Hematopoietic multipotent progenitor cell treated with erythropoietin and hydrocortisone succinate and interleukin-3 and kit ligand, for 8 days (in vitro differentiated cells): ENCODE results near the gene LAMA3.

Source experiments
- DNase-seq: peaks from one replicate; pipeline ENCODE4 v3.0.0-alpha.2; 2015

Gene LAMA3, protein sequence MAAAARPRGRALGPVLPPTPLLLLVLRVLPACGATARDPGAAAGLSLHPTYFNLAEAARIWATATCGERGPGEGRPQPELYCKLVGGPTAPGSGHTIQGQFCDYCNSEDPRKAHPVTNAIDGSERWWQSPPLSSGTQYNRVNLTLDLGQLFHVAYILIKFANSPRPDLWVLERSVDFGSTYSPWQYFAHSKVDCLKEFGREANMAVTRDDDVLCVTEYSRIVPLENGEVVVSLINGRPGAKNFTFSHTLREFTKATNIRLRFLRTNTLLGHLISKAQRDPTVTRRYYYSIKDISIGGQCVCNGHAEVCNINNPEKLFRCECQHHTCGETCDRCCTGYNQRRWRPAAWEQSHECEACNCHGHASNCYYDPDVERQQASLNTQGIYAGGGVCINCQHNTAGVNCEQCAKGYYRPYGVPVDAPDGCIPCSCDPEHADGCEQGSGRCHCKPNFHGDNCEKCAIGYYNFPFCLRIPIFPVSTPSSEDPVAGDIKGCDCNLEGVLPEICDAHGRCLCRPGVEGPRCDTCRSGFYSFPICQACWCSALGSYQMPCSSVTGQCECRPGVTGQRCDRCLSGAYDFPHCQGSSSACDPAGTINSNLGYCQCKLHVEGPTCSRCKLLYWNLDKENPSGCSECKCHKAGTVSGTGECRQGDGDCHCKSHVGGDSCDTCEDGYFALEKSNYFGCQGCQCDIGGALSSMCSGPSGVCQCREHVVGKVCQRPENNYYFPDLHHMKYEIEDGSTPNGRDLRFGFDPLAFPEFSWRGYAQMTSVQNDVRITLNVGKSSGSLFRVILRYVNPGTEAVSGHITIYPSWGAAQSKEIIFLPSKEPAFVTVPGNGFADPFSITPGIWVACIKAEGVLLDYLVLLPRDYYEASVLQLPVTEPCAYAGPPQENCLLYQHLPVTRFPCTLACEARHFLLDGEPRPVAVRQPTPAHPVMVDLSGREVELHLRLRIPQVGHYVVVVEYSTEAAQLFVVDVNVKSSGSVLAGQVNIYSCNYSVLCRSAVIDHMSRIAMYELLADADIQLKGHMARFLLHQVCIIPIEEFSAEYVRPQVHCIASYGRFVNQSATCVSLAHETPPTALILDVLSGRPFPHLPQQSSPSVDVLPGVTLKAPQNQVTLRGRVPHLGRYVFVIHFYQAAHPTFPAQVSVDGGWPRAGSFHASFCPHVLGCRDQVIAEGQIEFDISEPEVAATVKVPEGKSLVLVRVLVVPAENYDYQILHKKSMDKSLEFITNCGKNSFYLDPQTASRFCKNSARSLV (N-terminal part only)

DNA sequence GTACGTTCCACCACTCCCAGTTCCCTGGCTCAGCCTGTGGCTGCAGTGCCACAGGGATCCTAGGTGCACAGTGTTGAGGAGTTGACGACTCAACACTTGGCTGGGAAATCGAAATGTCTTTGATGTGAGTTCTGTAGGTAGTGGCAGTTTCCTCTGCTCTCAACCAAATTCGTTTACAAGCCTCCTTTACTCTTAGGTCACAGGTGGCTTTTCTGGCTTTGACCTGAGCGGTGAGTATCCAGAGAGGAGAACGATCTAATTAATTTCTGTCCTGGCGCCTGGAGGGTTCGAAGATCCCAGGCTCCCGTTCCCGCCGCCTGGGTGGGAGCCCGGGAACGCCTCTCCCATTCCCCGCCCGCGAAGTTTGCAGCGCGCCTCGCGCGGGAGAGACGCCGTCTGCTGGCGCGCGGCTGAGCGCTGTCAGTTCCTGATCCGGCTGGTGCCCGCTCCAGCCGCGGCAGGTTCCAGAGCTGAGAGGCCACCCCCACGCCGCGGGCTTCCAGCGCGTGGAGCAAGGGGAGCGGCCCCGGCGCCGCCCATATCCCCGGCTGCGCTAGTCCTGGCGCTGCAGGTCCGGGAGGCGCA is at the start of gene LAMA3:
Gene LAMA3 (plus strand): TSS at position 423 of the 585 bp plus-strand sequence. CDS start 231 bp downstream, outside the sequence.
- DNase-seq, result peak; percentile 19

- DNase-seq, result no peak
Observed at GRCh38 chr18:23640052-23640451, 49.2 kb upstream of the LAMA3 start.

DNA sequence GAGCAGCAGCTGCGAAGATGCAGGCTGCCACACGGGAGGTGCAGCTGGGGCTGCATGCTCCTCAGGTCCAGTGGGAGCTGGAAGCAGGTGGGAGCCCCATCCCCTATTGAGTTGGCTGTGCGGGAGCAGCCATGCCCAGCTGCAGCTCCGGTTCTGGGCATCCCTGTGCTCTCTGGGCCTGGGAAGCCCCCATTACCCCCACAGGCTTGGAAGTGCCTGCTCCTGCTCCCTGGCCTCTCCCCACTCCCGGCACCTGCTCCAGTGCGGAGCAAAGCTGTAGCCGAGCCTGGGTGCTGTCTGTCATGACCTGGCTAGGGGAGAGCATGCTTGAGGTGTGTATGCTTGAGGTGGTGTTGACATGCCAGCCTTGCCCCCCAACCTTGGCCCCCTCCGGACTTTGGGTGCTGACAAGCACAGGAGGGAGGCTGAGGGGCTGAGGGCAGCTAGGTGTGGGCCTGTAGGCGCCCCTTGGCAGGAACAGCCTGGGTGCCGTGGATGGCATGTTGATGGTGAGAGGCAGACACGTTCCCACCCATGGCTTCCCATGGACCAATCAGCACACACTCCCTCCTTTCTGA is 48.0 kb upstream of the LAMA3 start:
- no peak for DNase-seq

GRCh38 chr18:23641937-23642666 is 47.2 kb upstream of the LAMA3 start:
- no peak for DNase-seq

GRCh38 chr18:23643815-23644490 is 45.3 kb upstream of the LAMA3 start:
- DNase-seq, result no peak

- DNase-seq, result no peak
Observed at GRCh38 chr18:23645568-23646175, 43.6 kb upstream of the LAMA3 start.

DNA sequence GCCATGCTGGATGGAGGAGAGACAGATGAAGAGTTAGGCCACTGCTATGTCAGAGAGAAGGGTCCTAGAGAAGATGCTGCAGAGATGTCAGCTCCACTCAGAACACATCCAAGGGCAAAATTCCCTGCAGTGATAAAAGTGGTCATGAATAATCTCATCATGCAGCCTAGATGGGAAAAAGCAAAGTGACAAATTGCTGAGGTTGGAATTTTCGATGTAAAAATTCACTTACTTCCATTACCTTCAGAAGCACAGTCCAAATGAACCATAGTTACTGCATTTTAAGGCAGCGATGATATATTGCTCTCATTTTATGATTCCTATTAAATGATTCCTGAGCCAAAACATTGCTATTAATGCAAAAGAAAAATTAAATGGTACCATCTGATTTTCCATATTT is 43.0 kb upstream of the LAMA3 start:
- DNase-seq, result no peak

- no peak for DNase-seq
Observed at GRCh38 chr18:23648456-23648855, 40.8 kb upstream of the LAMA3 start.

GRCh38 chr18:23648940-23649607 is 40.2 kb upstream of the LAMA3 start:
- no peak for DNase-seq

- DNase-seq, result no peak
Observed at GRCh38 chr18:23650968-23651927, 38.0 kb upstream of the LAMA3 start.

DNA sequence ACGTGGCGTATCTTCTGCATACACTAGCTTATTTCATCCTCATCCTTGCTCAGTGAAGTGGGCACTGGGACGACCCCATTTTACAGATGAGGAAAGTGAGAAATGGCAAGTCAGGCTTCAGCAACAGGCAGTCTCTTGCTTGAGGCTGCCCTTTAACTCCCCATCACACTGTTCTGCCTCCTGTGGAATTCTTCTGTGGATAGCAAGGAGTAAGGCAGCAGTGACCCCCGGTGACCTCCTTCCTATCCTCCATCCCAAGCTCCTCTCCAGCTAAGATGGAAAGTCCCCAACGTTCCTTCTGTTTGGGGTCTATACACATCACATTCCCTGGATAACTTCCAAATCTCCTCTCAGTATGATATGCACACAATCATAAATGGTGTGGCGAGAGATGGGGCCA is 37.0 kb upstream of the LAMA3 start:
- DNase-seq, result no peak

GRCh38 chr18:23658285-23658684 is 31.0 kb upstream of the LAMA3 start:
- no peak for DNase-seq

DNA sequence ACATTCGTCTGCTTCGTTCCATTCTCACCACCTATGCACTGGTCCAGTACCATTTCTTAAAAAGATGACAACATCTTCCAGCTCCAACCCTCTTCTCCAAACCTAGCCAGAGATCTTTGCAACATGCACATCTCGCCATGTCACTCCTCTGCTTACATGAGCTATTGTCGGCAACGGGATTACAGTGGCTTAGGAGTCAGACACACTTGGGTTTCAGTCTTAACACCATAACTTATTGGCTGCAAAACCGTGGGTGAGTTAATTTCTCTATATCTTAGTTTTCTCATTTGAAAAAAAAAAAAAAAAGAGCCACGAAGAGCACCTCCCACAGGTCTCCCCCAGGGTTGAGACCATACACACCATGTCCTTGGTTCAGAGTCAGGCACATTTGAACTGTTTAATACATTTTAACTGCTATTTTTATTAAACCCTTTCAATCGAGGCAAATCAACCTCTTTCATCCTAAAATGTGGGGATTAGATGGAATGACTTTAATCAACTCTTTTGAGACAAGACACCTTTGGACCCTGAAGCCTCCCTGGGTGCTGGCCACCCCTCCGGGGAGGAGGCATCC is 27.4 kb upstream of the LAMA3 start:
- DNase-seq, result peak; percentile 19

DNA sequence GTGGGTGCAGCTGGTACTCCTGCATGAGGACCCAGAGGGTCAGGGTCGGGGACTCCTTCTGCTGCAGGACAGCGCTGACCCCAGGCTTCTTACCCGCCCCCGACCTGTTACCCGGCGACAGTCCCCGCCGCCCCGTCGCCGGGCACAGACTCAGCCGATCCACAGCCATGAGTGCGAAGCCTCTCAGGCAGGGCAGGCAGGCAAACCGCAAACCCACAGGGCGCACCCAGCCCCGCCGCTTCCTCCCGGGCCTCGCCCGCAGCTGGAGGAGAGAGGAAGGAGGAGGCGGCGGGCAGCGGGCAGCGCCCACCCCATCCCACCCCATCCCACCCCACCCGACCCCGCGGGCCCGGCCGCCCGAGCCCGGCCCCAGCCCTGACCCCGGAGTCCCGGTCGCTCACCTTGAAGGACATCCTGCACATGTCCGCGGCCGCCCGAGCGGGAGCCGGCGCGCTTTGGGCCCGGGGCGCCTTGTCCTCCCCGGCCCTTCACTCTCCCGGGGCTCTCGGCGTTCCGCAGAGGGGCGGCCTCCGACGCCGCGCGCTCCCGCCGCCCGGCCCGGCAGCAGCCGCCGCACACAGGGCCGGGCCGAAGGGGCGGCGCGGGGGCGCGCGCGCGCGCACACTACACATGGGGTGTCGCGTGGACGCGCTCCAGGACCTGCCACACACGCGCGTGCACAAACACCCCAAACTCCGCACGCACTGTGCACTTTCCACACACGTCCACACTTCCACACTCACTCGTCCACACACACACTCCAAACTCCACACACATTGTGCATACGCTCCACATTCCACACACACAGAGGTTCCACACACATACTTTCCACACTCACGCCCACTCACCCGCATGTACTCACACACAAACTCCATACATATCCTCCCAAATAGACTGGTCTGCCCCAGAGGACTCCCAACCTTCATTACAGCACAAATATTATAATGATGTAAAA is 26.7 kb upstream of the LAMA3 start, which contains the start of gene ANKRD29:
Gene ANKRD29 (minus strand): TSS at position 603 of the 955 bp plus-strand sequence. CDS start 181 bp downstream, at position 422.
- DNase-seq, result peak; percentile 52

- no peak for DNase-seq
Observed at GRCh38 chr18:23664674-23665073, 24.6 kb upstream of the LAMA3 start.

GRCh38 chr18:23667114-23667513 is 22.1 kb upstream of the LAMA3 start:
- DNase-seq, result no peak

DNA sequence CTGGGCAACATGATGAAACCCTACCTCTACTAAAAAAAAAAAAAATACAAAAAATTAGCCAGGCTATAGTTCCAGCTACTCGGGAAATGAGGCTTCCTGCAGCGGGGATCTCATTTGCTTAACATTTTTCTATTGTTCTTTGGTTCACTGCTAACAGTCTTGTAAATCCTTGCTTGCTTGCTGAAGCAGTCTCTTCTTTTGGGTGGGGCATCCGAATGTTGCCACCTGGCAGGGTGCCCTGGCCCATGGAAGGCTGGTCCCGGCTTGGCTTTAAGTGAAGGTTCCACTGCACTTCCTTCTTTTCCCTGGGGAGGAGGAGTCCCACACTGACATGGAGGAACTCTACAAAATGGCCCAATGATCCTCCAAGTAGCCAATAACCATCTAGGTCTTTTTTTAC is 20.5 kb upstream of the LAMA3 start:
- DNase-seq, result no peak
